Fibroblast of lung (primary cell): ENCODE measurements around the gene WDR54. TPM values are rescaled to one million over a fixed set of nuclear protein-coding genes. Genes with fewer than 3 reads are reported as not detected.

ENCODE experiments used
- DNase-seq, 2 donors: peaks; one replicate each; pipeline versions ENCODE4 v3.0.0 to v3.0.0-alpha.2; 2010; ENCODE audit warnings: low read depth in 2 of 2
- H2AFZ ChIP-seq: 2 replicates; pipeline ENCODE4 v1.5.1; 2012; ENCODE audit warnings: low read length, control low read depth, inconsistent platforms
- H3K27ac ChIP-seq: 2 replicates; pipeline ENCODE4 v1.5.1; 2011; ENCODE audit warnings: low read length, control low read depth; ENCODE audit not compliant: insufficient read depth
- H3K27me3 ChIP-seq: 2 replicates; pipeline ENCODE4 v1.5.1; 2011; ENCODE audit warnings: mild to moderate bottlenecking, low read length; ENCODE audit not compliant: control insufficient read depth, insufficient read depth
- H3K36me3 ChIP-seq: 2 replicates; pipeline ENCODE4 v1.5.1; 2011; ENCODE audit warnings: low read length; ENCODE audit not compliant: control insufficient read depth, insufficient read depth
- H3K4me1 ChIP-seq: 2 replicates; pipeline ENCODE4 v1.5.1; 2011; ENCODE audit warnings: low read length; ENCODE audit not compliant: control insufficient read depth, insufficient read depth; ENCODE audit errors: extremely low read depth
- H3K4me2 ChIP-seq: 2 replicates; pipeline ENCODE4 v1.5.1; 2011; ENCODE audit warnings: low read length, control low read depth; ENCODE audit not compliant: insufficient read depth; ENCODE audit errors: extremely low read depth
- H3K4me3 ChIP-seq, 4 experiments: fragments of 200-600 bp in 1 of 4; sonication (generic) in 1 of 4; replicated peaks in 1 of 4; 2 replicates each; pipeline ENCODE4 v1.5.1; 2011 to 2016; ENCODE audit warnings: low read length in 4 of 4, low read depth in 3 of 4, mild to moderate bottlenecking in 3 of 4, control low read depth in 2 of 4, inconsistent platforms in 1 of 4, mixed read lengths in 1 of 4; ENCODE audit not compliant: insufficient read depth in 1 of 4; ENCODE audit errors: control extremely low read depth in 1 of 4
- H3K79me2 ChIP-seq: 2 replicates; pipeline ENCODE4 v1.5.1; 2012; ENCODE audit warnings: mild to moderate bottlenecking, low read length, inconsistent platforms; ENCODE audit not compliant: control insufficient read depth, insufficient read depth
- H3K9ac ChIP-seq: 2 replicates; pipeline ENCODE4 v1.5.1; 2011; ENCODE audit warnings: mild to moderate bottlenecking, low read length, control low read depth; ENCODE audit not compliant: insufficient read depth
- H3K9me3 ChIP-seq: 2 replicates; pipeline ENCODE4 v1.5.1; 2012; ENCODE audit warnings: low read depth, low read length; ENCODE audit not compliant: control insufficient read depth, insufficient read depth
- H4K20me1 ChIP-seq: 2 replicates; pipeline ENCODE4 v1.5.1; 2011; ENCODE audit warnings: low read length; ENCODE audit not compliant: control insufficient read depth, insufficient read depth; ENCODE audit errors: extremely low read depth
- EZH2 ChIP-seq: IDR thresholded peaks from 2 replicates; pipeline ENCODE4 v1.5.1; 2012; ENCODE audit warnings: low read length, control low read depth, mild to moderate bottlenecking; ENCODE audit errors: missing control alignments
- polyA plus RNA-seq, 2 donors: library from polyadenylated mRNA; depleted of rRNA in 1 of 2; stranded (reverse) in 1 of 2; unstranded in 1 of 2; fragments of >200 nt; gene quantifications; 2 replicates each; pipeline ENCODE4 v1.2.1, GENCODE V29; 2011 to 2012; ENCODE audit warnings: missing spikeins in 1 of 2
- total RNA-seq: library from RNA; depleted of rRNA; stranded (reverse); fragments of >200 nt; gene quantifications from 2 replicates; pipeline ENCODE4 v1.2.1, GENCODE V29; 2014
- TF ChIP-seq, protein P1 (sequence below), 2 donors: IDR thresholded peaks in 1 of 2; conservative IDR thresholded peaks in 1 of 2; 1 replicate in 1 of 2; 2 replicates in 1 of 2; pipeline ENCODE4 v1.5.1; 2011 to 2012; ENCODE audit warnings: low read length in 2 of 2, control low read depth in 1 of 2, inconsistent platforms in 1 of 2, low read depth in 1 of 2, mild to moderate bottlenecking in 1 of 2

Gene WDR54
- total and polyA plus RNA-seq, 2 donors (not counting 1 experiment from before 2014, with no cell fraction given), result 24.3 to 27.1 TPM

DNA sequence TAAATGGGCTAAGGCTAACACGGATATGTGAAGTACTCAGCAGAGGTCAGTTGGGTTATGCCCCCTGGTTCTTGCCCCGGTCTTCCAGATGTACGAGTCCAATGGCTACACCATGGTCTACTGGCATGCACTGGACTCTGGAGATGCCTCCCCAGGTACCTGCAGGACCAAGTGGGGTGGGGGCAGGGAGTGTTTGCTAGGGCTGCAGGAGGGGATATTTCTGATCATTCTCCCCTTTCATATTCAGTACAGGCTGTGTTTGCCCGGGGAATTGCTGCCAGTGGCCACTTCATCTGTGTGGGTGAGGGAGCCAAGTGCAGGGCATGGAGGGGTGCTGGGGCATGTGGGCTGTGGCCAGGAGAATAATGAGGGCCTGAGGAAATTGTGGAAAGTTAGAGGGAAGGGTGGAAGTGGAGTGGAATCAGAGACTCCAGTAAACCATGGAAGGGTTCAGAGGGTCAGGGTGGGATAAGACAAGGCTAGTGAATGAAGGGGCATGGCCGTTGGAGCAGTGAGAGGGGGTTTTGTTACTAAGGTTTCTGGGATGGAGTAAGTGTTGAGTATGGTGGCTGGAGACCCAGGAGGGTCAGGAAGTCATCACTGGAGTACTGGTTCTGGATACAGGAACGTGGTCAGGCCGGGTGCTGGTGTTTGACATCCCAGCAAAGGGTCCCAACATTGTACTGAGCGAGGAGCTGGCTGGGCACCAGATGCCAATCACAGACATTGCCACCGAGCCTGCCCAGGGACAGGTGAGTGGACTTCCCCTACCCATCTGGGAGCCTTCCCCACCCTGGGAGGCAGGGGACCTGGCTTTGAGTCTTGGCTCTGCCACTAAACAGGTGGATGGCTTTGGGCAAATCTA lies 1.9 kb downstream of the WDR54 start:
- Histone ChIP-seq H3K4me3 (no peak overlapping the region), H3K9me3 (no peaks in the 10 kb centered on the region), H2AFZ (no peak overlapping the region), H3K9ac (no peak overlapping the region), H3K4me1 (peaks cover 2% of the 10 kb centered on the region), H3K79me2 (no peaks in the 10 kb centered on the region), H3K27ac (no peak overlapping the region), H3K36me3 (peaks cover 5% of the 10 kb centered on the region), H3K27me3 (no peaks in the 10 kb centered on the region), H4K20me1 (no peaks in the 10 kb centered on the region), H3K4me2 (no peak overlapping the region)
- TF ChIP-seq EZH2, result no peak
- TF ChIP-seq, protein P1, sequence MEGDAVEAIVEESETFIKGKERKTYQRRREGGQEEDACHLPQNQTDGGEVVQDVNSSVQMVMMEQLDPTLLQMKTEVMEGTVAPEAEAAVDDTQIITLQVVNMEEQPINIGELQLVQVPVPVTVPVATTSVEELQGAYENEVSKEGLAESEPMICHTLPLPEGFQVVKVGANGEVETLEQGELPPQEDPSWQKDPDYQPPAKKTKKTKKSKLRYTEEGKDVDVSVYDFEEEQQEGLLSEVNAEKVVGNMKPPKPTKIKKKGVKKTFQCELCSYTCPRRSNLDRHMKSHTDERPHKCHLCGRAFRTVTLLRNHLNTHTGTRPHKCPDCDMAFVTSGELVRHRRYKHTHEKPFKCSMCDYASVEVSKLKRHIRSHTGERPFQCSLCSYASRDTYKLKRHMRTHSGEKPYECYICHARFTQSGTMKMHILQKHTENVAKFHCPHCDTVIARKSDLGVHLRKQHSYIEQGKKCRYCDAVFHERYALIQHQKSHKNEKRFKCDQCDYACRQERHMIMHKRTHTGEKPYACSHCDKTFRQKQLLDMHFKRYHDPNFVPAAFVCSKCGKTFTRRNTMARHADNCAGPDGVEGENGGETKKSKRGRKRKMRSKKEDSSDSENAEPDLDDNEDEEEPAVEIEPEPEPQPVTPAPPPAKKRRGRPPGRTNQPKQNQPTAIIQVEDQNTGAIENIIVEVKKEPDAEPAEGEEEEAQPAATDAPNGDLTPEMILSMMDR (conservative IDR thresholded peaks at IDR 0.05 in 1 of 2, IDR thresholded peaks at IDR 0.05 in 1 of 2; ENCODE audit: low read depth in 1 of 2, low read length in 2 of 2), result no peak
- no peak for DNase-seq

DNA sequence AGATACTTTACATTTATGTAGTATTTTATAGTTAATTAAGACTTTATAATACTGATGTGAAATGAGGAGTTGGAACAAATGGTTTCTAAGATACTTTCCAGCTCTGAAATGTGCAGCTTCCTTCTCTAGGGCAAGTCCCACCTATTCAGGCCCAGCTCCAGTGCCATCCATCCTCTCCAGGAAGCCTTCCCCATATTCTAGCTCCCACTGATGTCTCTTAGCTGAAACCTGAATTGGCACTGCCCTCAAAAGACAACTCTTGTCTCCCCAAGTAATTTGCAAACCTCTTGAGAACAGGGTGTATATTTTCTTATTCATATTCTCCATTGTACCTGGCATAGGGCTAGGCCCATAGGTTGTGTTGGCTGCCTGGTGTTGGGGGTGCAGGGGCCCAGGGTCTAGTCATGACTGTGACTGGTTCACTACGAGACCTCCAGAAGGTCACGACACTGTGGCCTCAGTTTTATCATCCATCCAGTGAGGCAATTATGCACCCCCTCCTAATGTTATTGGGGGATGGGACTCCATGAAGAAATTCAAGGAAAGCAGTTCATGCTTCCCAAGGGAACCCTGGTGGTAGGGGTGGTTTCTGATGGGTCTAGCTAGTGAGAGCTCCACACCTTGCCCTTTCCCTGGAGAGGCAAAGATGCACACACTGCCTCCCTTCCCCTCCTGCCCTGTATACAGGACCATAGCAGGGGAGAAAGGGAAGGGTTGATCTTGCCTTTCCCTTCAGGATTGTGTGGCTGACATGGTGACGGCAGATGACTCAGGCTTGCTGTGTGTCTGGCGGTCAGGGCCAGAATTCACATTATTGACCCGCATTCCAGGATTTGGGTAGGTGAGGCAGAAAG lies 2.8 kb downstream of the WDR54 start:
- H3K9ac ChIP-seq, result no peak overlapping the region

More for the DNA sequence above, 2.8 kb downstream of the WDR54 start:
- no peaks in the 10 kb centered on the region for H4K20me1 ChIP-seq
- H3K79me2 ChIP-seq, result no peaks in the 10 kb centered on the region
- peaks cover 10% of the 10 kb centered on the region for H3K36me3 ChIP-seq
- no peaks in the 10 kb centered on the region for H3K9me3 ChIP-seq
- no peak overlapping the region for H3K4me3 ChIP-seq
- TF ChIP-seq, protein P1 (conservative IDR thresholded peaks at IDR 0.05 in 1 of 2, IDR thresholded peaks at IDR 0.05 in 1 of 2; ENCODE audit: low read depth in 1 of 2, low read length in 2 of 2), result no peak
- no peak for TF ChIP-seq EZH2
- H3K4me1 ChIP-seq, result peaks cover 2% of the 10 kb centered on the region
- no peaks in the 10 kb centered on the region for H3K27me3 ChIP-seq
- H3K4me2 ChIP-seq, result no peak overlapping the region
- no peak overlapping the region for H3K27ac ChIP-seq
- no peak for DNase-seq
- H2AFZ ChIP-seq, result no peak overlapping the region
